ENCODE data around the gene MTX1.
"Not testable (repeated sequence)": the region's sequence is repeated elsewhere in the genome, so short reads cannot be mapped to it uniquely, and the experiment has no call there.

The MTX1 gene

DNA sequence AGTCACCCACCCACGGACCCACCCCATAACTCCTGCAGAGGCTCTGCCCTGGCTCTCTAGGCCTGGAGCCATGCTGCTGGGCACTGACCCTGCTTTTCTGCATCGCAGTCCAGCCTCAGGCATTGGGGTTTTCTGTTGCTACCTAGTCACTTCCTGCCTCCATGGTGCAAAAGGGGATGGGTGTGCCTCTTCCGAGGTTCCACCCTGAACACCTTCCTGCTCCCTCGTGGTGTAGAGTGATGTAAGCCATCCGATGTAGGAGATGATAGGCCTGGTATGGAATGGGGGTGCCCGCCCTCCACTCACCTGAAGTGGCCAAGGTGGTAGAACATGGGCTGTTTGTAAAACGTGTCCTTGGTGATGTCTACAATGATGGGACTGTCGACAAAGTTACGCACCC, 26.9 kb downstream of the MTX1 start:
- not testable (repeated sequence) for DNase-seq, ATAC-seq

- DNase-seq (no peak), ATAC-seq (no peak)
Observed at GRCh38 chr1:155236451-155236850, 28.0 kb downstream of the MTX1 start.

- ATAC-seq (peak; percentile 14), DNase-seq (peak; percentile 65)
Observed at GRCh38 chr1:155241069-155241679, 32.7 kb downstream of the MTX1 start.

GRCh38 chr1:155241841-155242264, 33.4 kb downstream of the MTX1 start:
- ATAC-seq = no peak
- DNase-seq = no peak

DNA sequence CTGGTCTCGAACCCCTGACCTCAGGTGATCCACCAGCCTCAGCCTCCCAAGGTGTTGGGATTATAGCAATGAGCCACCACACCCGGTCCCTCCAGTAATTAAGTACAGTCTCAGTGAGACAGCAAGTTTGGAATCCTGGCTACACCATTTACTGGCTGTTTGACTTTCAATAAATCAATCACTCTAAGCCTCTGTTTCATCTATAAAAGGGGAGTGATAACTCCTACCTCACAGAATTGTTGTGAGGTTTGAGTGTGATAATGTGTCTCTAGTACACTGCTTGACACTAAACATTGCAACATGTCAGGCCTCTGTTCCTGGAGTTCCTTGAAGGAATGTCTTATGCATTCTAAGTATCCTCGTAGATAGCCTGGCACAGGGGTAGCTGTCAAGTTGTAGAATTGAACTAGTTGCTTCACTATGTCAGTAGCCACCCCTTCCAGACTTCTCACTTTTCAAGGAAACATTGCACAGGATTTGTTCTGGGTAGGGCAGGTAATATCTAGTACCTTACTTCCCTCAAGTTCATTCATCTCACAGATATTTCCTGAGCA, 34.4 kb downstream of the MTX1 start:
- DNase-seq (no peak), ATAC-seq (no peak)

GRCh38 chr1:155244368-155245162, 36.1 kb downstream of the MTX1 start:
- ATAC-seq (peak; percentile 96), DNase-seq (peak; percentile 96)

DNA sequence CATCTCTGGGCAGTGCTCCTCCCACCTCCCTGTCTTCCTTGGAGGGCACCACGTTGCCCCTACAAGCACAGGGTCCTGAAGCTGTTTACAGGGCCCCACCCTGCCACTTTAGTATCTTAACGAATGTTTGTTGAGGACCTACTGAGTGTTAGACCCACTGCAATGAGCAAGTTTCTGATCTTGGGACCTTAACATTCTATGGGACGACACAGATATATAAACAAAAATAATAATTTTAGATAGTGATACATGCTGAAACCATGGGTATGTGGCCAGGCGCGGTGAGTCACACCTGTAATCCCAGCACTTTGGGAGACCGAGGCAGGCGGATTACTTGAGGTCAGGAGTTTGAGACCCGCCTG, 36.6 kb downstream of the MTX1 start:
- ATAC-seq = peak; percentile 19
- no peak for DNase-seq

DNA sequence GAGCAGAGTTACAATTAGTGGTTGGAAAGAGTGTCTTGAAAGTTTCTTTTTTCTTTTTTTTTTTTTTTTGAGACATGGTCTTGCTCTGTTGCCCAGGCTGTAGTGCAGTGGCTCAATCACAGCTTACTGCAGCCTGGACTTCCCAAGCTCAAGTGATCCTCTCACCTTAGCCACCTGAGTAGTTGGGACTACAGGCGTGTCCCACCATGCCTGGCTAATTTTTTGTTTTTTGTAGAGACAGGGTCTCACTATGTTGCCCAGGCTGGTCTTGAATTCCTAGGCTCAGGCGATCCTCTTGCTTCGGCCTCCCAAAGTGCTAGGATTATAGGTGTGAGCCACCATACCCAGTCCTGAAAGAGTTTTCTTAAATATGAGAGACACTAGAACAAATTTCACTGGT, 38.3 kb downstream of the MTX1 start:
- ATAC-seq, DNase-seq: not testable (repeated sequence)

GRCh38 chr1:155247667-155248553, 39.4 kb downstream of the MTX1 start:
- no peak for ATAC-seq
- DNase-seq = no peak

GRCh38 chr1:155250246-155250632, 41.7 kb downstream of the MTX1 start:
- no peak for DNase-seq
- ATAC-seq = peak; percentile 15

DNA sequence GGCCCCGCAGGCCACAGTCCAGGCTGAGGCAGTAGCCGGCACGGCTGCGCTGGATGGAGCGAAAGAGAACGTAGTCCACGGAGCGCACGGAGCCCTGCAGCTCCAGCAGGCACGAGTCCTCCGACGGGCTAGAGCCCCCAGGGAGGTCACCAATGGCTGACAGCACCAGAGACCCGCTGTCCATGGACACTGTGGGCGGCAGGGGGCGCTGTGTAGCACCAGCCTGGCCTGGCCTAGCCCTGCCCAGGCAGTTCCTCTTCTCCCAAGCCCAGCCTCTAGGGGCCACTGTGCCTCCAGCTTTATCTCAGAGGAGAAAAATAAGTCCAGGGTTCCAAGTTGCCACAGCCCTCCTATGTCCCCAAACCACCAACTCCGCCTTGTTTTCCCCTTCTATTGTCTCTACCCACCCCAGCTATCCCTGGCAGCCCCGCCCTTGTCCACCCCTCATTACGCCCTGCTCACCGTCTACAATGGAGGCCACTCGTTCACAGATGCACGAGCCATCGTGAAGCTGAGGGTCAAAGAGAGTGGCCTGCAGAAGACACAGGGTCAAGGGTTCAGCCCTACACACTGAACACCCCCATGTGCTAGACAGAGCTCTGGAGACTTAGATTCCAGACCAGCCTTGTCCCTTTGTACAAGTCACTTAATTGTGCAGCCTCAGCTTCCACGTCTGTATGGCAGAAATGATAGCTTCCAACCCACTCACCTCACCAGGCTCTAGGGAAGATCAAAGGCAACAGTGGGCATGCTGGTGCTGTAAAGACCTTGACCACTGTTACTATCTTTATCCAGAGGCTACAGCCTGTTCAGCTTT, 42.3 kb downstream of the MTX1 start:
- ATAC-seq (peak; percentile 95), DNase-seq (peak; percentile 99)

GRCh38 chr1:155251566-155251965, 43.1 kb downstream of the MTX1 start:
- no peak for ATAC-seq

GRCh38 chr1:155253208-155253607, 44.7 kb downstream of the MTX1 start:
- no peak for DNase-seq
- no peak for ATAC-seq

More at GRCh38 chr1:155251566-155251965, 43.1 kb downstream of the MTX1 start:
- no peak for DNase-seq

- DNase-seq = no peak
- no peak for ATAC-seq
Observed at GRCh38 chr1:155253797-155254196, 45.3 kb downstream of the MTX1 start.

GRCh38 chr1:155254228-155254713, 45.8 kb downstream of the MTX1 start:
- ATAC-seq = no peak
- DNase-seq = no peak

GRCh38 chr1:155254714-155255242, 46.3 kb downstream of the MTX1 start:
- no peak for DNase-seq
- ATAC-seq = no peak

- ATAC-seq = peak; percentile 66
Observed at GRCh38 chr1:155255243-155256007, 46.9 kb downstream of the MTX1 start, which contains the start of gene ENTREP3. Gene ENTREP3 (minus strand): TSS chr1:155255483. CDS start chr1:155254877, 606 bp downstream.

DNA sequence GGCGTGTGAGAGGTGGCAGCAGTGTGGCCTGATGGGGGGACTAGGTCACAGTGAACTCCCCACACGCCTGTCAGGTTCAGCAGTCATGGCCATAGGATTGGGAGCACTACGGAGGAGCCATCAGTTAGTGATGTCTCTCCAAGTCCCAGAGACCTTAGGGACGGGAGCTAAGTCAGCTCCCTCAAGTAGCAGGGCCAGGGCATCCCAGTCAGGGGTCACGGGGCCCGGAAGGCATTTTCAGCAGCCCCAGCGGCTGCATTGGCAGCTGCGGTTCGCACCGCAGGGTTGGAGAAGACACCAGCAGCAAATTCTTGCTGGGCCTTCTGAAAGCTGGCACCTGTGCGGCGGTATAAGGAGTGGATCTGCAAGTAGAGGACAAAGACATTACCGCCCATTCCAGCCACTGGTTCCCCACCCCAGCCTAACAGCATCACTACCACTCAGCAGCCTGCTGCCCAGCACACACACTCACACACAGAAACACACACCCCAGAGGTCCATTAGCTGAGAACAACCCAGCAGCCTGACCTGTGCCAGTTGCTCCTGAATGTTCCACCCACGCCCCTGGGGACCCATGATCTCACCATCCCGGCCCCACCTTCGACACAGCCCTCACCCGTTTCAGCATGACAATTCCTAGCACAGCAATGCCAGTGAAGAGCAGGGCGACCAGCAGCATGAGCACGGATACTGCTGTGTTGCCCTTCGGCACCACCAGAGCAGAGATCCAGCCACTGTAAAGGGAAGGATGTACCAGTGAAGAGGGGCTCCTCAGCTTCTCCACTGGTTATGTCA, 47.8 kb downstream of the MTX1 start:
- DNase-seq = no peak
- no peak for ATAC-seq

More at GRCh38 chr1:155255243-155256007, 46.9 kb downstream of the MTX1 start, which contains the start of gene ENTREP3:
- DNase-seq = peak; percentile 85

DNA sequence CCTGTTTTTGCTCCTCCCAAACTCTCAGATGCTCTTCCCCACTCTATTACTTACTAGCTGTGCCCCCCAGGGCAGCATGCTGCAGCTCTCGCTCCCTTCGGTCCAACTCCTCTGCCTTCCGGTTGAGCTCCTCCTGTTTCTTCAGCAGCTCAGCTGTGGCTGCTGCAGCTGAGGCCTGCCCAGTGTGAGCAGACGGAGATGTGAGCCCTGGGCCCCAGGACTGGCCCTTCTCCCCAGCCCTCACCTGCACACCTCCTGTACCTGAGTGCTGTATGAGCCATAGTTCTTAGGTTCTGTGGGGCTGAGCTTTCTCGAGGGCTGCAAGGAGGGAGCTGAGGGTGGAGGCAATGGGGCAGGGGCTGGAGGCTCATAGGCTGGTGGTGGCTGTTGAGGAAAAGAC, 51.8 kb downstream of the MTX1 start:
- no peak for DNase-seq
- no peak for ATAC-seq

All from stimulated activated naive CD8-positive, alpha-beta T cell treated with anti-CD3 and anti-CD28 coated beads, Interleukin-15, Interleukin-2, amounts not matched to agents 100 U/mL and 50 U/mL, for 24 hours (primary cell).